GM23338 (cell line): ENCODE data around the gene PDXK.

Experiments used
- CREB1 ChIP-seq: fragments of 250-450 bp; sonication (Bioruptor Pico); IDR thresholded peaks from 2 replicates; pipeline ENCODE4 v1.5.0; 2020; ENCODE audit warnings: low read depth, mild to moderate bottlenecking, moderate library complexity
- CTCF ChIP-seq, 2 experiments: fragments of 200-600 bp in 1 of 2; sonication (generic) in 1 of 2; conservative IDR thresholded peaks; 2 replicates each; pipeline versions ENCODE4 v1.5.1 to v1.6.1; 2016 to 2017; ENCODE audit warnings: antibody characterized with exemption in 2 of 2, low read depth in 2 of 2, mild to moderate bottlenecking in 2 of 2, moderate library complexity in 1 of 2
- EZH2 ChIP-seq: fragments of 200-600 bp; sonication (generic); IDR thresholded peaks from one replicate; pipeline ENCODE4 v1.8.0; 2017; ENCODE audit warnings: antibody characterized with exemption, mild to moderate bottlenecking, low read depth; ENCODE audit not compliant: unreplicated experiment
- EZH2phosphoT487 ChIP-seq: fragments of 200-600 bp; sonication (generic); IDR thresholded peaks from one replicate; pipeline ENCODE4 v1.8.1; 2018; ENCODE audit warnings: antibody characterized with exemption; ENCODE audit not compliant: unreplicated experiment
- JUNB ChIP-seq: IDR thresholded peaks from one replicate; pipeline ENCODE4 v1.6.1; 2016; ENCODE audit warnings: antibody characterized with exemption; ENCODE audit not compliant: unreplicated experiment
- NANOG ChIP-seq: IDR thresholded peaks from 2 replicates; pipeline ENCODE4 v1.6.1; 2016; ENCODE audit warnings: antibody characterized with exemption, borderline replicate concordance
- POLR2AphosphoS5 ChIP-seq: IDR thresholded peaks from 2 replicates; pipeline ENCODE4 v1.6.1; 2016; ENCODE audit warnings: antibody characterized with exemption, low read depth
- REST ChIP-seq: IDR thresholded peaks from one replicate; pipeline ENCODE4 v1.6.1; 2018; ENCODE audit warnings: antibody characterized with exemption; ENCODE audit not compliant: unreplicated experiment
- STAT1 ChIP-seq: IDR thresholded peaks from one replicate; pipeline ENCODE4 v1.6.1; 2016; ENCODE audit warnings: antibody characterized with exemption; ENCODE audit not compliant: unreplicated experiment
- ZNF114 ChIP-seq: fragments of 250-450 bp; sonication (Bioruptor Pico); IDR thresholded peaks from 2 replicates; pipeline ENCODE4 v1.5.0; 2020; ENCODE audit warnings: mild to moderate bottlenecking, moderate library complexity
- ZNF331 ChIP-seq: fragments of 250-450 bp; sonication (Bioruptor Pico); IDR thresholded peaks from 2 replicates; pipeline ENCODE4 v1.5.0; 2020; ENCODE audit warnings: low read depth, mild to moderate bottlenecking, moderate library complexity
- ZNF462 ChIP-seq: fragments of 250-450 bp; sonication (Bioruptor Pico); IDR thresholded peaks from 2 replicates; pipeline ENCODE4 v1.5.0; 2020; ENCODE audit warnings: mild to moderate bottlenecking, moderate library complexity

- TF ChIP-seq CTCF (conservative IDR thresholded peaks at IDR 0.05; ENCODE audit: low read depth in 2 of 2) (no peak), POLR2AphosphoS5 (no peak), EZH2 (no peak), REST (no peak), CREB1 (CRISPR knock-in tag) (no peak), EZH2phosphoT487 (no peak), JUNB (no peak), STAT1 (no peak), ZNF114 (no peak), ZNF331 (CRISPR knock-in tag) (no peak), ZNF462 (CRISPR knock-in tag) (no peak), NANOG (no peak)
Measured at GRCh38 chr21:43754948-43755781, 36.2 kb downstream of the PDXK start.
